Bone marrow (tissue), 2 donors: ENCODE data around the gene MYCT1.
A peak's percentile ranks its signal among the peaks of the same experiment; 100 is the strongest.

Source experiments
- DNase-seq, 2 donors: peaks; one replicate each; lab custom pipeline; 2025; lab: John Stamatoyannopoulos, UW

MYCT1 gene

GRCh38 chr6:152723398-152723797 is 25.7 kb downstream of the MYCT1 start:
- no peak for DNase-seq

- DNase-seq, result no peak
Observed at GRCh38 chr6:152726313-152726712, 28.6 kb downstream of the MYCT1 start.

GRCh38 chr6:152727507-152727906 is 29.8 kb downstream of the MYCT1 start:
- DNase-seq, result no peak

- DNase-seq, result no peak
Observed at GRCh38 chr6:152734630-152735029, 36.9 kb downstream of the MYCT1 start.

- no peak for DNase-seq
Observed at GRCh38 chr6:152736687-152737273, 39.1 kb downstream of the MYCT1 start.

GRCh38 chr6:152745509-152746171 is 47.9 kb downstream of the MYCT1 start:
- DNase-seq, result no peak

- DNase-seq, result no peak
Observed at GRCh38 chr6:152746172-152746553, 48.5 kb downstream of the MYCT1 start.

GRCh38 chr6:152748843-152749242 is 51.1 kb downstream of the MYCT1 start:
- peak in 1 of 2 donors; percentile 2 for DNase-seq

GRCh38 chr6:152749336-152749735 is 51.6 kb downstream of the MYCT1 start:
- DNase-seq, result no peak

GRCh38 chr6:152750694-152751093 is 53.0 kb downstream of the MYCT1 start, which contains the start of gene VIP:
TSS of gene VIP (plus strand) at chr6:152750797. CDS start at chr6:152752178, 1,381 bp downstream.
- no peak for DNase-seq

- no peak for DNase-seq
Observed at GRCh38 chr6:152765331-152765730, 67.6 kb downstream of the MYCT1 start.

GRCh38 chr6:152769159-152769558 is 71.5 kb downstream of the MYCT1 start:
- no peak for DNase-seq

GRCh38 chr6:152769993-152770392 is 72.3 kb downstream of the MYCT1 start:
- DNase-seq, result no peak

- no peak for DNase-seq
Observed at GRCh38 chr6:152771061-152771687, 73.5 kb downstream of the MYCT1 start.
